OCI-LY7 (cell line): Measurements from ENCODE around the gene CRACR2B.

ENCODE experiments used
- EZH2phosphoT487 ChIP-seq: fragments of 200-600 bp; sonication (generic); IDR thresholded peaks from 2 replicates; pipeline ENCODE4 v1.6.1; 2018; ENCODE audit warnings: low read depth, borderline replicate concordance, mild to moderate bottlenecking, mixed run types, antibody characterized with exemption, low read length, moderate library complexity, mixed read lengths
- TF ChIP-seq, protein P1 (sequence below): fragments of 200-600 bp; sonication (generic); conservative IDR thresholded peaks from 2 replicates; pipeline ENCODE4 v1.5.1; 2014; ENCODE audit warnings: mild to moderate bottlenecking, antibody characterized with exemption, low read length, moderate library complexity, mixed read lengths

DNA sequence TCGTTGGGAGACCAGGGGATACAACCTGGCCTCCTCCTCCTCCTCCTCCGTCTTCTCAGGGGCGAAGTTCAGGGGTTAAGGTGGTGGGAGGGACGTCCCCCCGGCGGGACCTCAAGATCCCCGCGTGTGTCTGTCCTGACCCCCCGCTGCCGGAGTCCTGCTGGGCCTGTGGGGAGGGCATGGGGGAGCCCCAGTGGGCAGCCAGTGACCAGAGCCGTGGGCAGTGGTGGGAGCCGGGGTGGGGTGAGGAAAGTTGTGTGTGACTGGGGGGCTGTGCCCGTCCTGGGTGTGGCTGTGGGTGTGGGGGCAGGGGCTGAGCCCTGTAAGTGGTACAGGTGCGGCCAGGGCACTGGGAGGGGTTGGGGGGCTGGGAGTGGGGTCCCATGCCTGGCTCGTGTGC lies 25.0 kb downstream of the CRACR2B start:
- TF ChIP-seq EZH2phosphoT487 = no peak
- TF ChIP-seq, protein P1, sequence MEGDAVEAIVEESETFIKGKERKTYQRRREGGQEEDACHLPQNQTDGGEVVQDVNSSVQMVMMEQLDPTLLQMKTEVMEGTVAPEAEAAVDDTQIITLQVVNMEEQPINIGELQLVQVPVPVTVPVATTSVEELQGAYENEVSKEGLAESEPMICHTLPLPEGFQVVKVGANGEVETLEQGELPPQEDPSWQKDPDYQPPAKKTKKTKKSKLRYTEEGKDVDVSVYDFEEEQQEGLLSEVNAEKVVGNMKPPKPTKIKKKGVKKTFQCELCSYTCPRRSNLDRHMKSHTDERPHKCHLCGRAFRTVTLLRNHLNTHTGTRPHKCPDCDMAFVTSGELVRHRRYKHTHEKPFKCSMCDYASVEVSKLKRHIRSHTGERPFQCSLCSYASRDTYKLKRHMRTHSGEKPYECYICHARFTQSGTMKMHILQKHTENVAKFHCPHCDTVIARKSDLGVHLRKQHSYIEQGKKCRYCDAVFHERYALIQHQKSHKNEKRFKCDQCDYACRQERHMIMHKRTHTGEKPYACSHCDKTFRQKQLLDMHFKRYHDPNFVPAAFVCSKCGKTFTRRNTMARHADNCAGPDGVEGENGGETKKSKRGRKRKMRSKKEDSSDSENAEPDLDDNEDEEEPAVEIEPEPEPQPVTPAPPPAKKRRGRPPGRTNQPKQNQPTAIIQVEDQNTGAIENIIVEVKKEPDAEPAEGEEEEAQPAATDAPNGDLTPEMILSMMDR = no peak
